MG63 (cell line): ENCODE measurements around the gene NEURL4. TPM values are rescaled to one million over a fixed set of nuclear protein-coding genes. Genes with fewer than 3 reads are reported as not detected.

Source experiments
- DNase-seq: peaks from one replicate; pipeline ENCODE4 v3.0.0-alpha.2; 2020
- H3K27me3 ChIP-seq: fragments of 250-450 bp; sonication (Bioruptor Pico); 2 replicates; pipeline ENCODE4 v1.5.1; 2020; ENCODE audit warnings: mild to moderate bottlenecking, moderate library complexity
- H3K36me3 ChIP-seq: fragments of 250-450 bp; sonication (Bioruptor Pico); 2 replicates; pipeline ENCODE4 v1.5.1; 2020; ENCODE audit warnings: mild to moderate bottlenecking, moderate library complexity
- H3K4me3 ChIP-seq: fragments of 250-450 bp; sonication (Bioruptor Pico); 2 replicates; pipeline ENCODE4 v1.5.1; 2020; ENCODE audit warnings: mild to moderate bottlenecking, moderate library complexity
- H3K9me3 ChIP-seq: fragments of 250-450 bp; sonication (Bioruptor Pico); 2 replicates; pipeline ENCODE4 v1.5.1; 2020; ENCODE audit warnings: mild to moderate bottlenecking, moderate library complexity
- total RNA-seq: library from RNA; depleted of rRNA; stranded (reverse); fragments of >200 nt; shearing (Covaris generic); gene quantifications from 2 replicates; pipeline ENCODE4 v1.2.3, GENCODE V29; 2014; ENCODE audit warnings: low replicate concordance

NEURL4 gene
- total RNA-seq, 1 experiment from 2014 or later = 11.7 TPM

- Histone ChIP-seq H3K27me3 (no peaks in the 10 kb centered on the region), H3K4me3 (peak within 1 kb of the TSS; percentile 71), H3K9me3 (no peaks in the 10 kb centered on the region), H3K36me3 (peaks cover 34% of the 10 kb centered on the region)
- peak; percentile 83 for DNase-seq
Observed at GRCh38 chr17:7314719-7315569, 14.2 kb downstream of the NEURL4 start, which contains the start of gene GPS2. Gene GPS2, minus strand, starts transcription at chr17:7315360. Its CDS starts 308 bp downstream, at chr17:7315052.

GRCh38 chr17:7313890-7314718 lies 15.0 kb downstream of the NEURL4 start:
- Histone ChIP-seq H3K4me3 (peak overlapping the region; percentile 71), H3K9me3 (no peaks in the 10 kb centered on the region), H3K36me3 (peaks cover 43% of the 10 kb centered on the region), H3K27me3 (no peaks in the 10 kb centered on the region)
- no peak for DNase-seq

- H3K9me3 ChIP-seq = no peaks in the 10 kb centered on the region
- H3K36me3 ChIP-seq = peaks cover 51% of the 10 kb centered on the region
- no peaks in the 10 kb centered on the region for H3K27me3 ChIP-seq
- H3K4me3 ChIP-seq = no peak overlapping the region
- peak; percentile 29 for DNase-seq
Observed at GRCh38 chr17:7313088-7313889, 15.8 kb downstream of the NEURL4 start.

GRCh38 chr17:7312432-7313087 lies 16.6 kb downstream of the NEURL4 start:
- H3K36me3 ChIP-seq = peaks cover 53% of the 10 kb centered on the region
- no peak overlapping the region for H3K4me3 ChIP-seq
- no peaks in the 10 kb centered on the region for H3K9me3 ChIP-seq
- DNase-seq = no peak
- no peaks in the 10 kb centered on the region for H3K27me3 ChIP-seq

GRCh38 chr17:7311110-7311705 lies 17.9 kb downstream of the NEURL4 start:
- DNase-seq = no peak

GRCh38 chr17:7309628-7310027 lies 19.5 kb downstream of the NEURL4 start:
- Histone ChIP-seq H3K27me3 (no peaks in the 10 kb centered on the region), H3K36me3 (peaks cover 50% of the 10 kb centered on the region), H3K4me3 (peak overlapping the region; percentile 88), H3K9me3 (no peaks in the 10 kb centered on the region)
- DNase-seq = no peak

More at GRCh38 chr17:7311110-7311705, 17.9 kb downstream of the NEURL4 start:
- Histone ChIP-seq H3K4me3 (no peak overlapping the region), H3K36me3 (peaks cover 53% of the 10 kb centered on the region), H3K9me3 (no peaks in the 10 kb centered on the region), H3K27me3 (no peaks in the 10 kb centered on the region)

- no peaks in the 10 kb centered on the region for H3K9me3 ChIP-seq
- H3K36me3 ChIP-seq = peaks cover 50% of the 10 kb centered on the region
- peak overlapping the region; percentile 88 for H3K4me3 ChIP-seq
- peak; percentile 75 for DNase-seq
- H3K27me3 ChIP-seq = no peaks in the 10 kb centered on the region
Observed at GRCh38 chr17:7308625-7309433, 20.3 kb downstream of the NEURL4 start.

GRCh38 chr17:7307686-7308624 lies 21.2 kb downstream of the NEURL4 start:
- Histone ChIP-seq H3K36me3 (peaks cover 46% of the 10 kb centered on the region), H3K27me3 (no peaks in the 10 kb centered on the region), H3K4me3 (peak overlapping the region; percentile 88), H3K9me3 (no peaks in the 10 kb centered on the region)
- peak; percentile 34 for DNase-seq

- DNase-seq = peak; percentile 96
- peaks cover 37% of the 10 kb centered on the region for H3K36me3 ChIP-seq
- no peaks in the 10 kb centered on the region for H3K27me3 ChIP-seq
- H3K9me3 ChIP-seq = no peaks in the 10 kb centered on the region
- peak within 1 kb of the TSS; percentile 88 for H3K4me3 ChIP-seq
Observed at GRCh38 chr17:7306911-7307685, 22.0 kb downstream of the NEURL4 start, which contains the start of gene EIF5A. Gene EIF5A, plus strand, starts transcription at chr17:7307628. Its CDS starts 2,008 bp downstream, at chr17:7309636.

- H3K27me3 ChIP-seq = no peaks in the 10 kb centered on the region
- H3K36me3 ChIP-seq = peaks cover 11% of the 10 kb centered on the region
- DNase-seq = no peak
- no peaks in the 10 kb centered on the region for H3K9me3 ChIP-seq
- no peak overlapping the region for H3K4me3 ChIP-seq
Observed at GRCh38 chr17:7304179-7304578, 25.0 kb downstream of the NEURL4 start.

GRCh38 chr17:7296189-7296861 lies 32.8 kb downstream of the NEURL4 start:
- Histone ChIP-seq H3K9me3 (no peaks in the 10 kb centered on the region), H3K36me3 (no peaks in the 10 kb centered on the region), H3K27me3 (no peaks in the 10 kb centered on the region), H3K4me3 (no peak overlapping the region)
- DNase-seq = peak; percentile 78

- DNase-seq = no peak
- no peak overlapping the region for H3K4me3 ChIP-seq
- H3K9me3 ChIP-seq = no peaks in the 10 kb centered on the region
- no peaks in the 10 kb centered on the region for H3K27me3 ChIP-seq
- no peaks in the 10 kb centered on the region for H3K36me3 ChIP-seq
Observed at GRCh38 chr17:7295230-7296180, 33.6 kb downstream of the NEURL4 start.
